Duodenal mucosa (tissue), 2 donors: Measurements from ENCODE around the gene TIAM2.
"Not testable (repeated sequence)": the region's sequence is repeated elsewhere in the genome, so short reads cannot be mapped to it uniquely, and the experiment has no call there.

Experiments used
- H3K27ac ChIP-seq: one replicate; pipeline ENCODE4 v1.7.0; 2013; ENCODE audit warnings: low read depth, low read length
- H3K27me3 ChIP-seq, 2 donors: one replicate each; pipeline ENCODE4 v1.7.0; 2013; ENCODE audit warnings: low read length in 2 of 2, control low read depth in 1 of 2; ENCODE audit not compliant: insufficient read depth in 2 of 2, control insufficient read depth in 1 of 2
- H3K36me3 ChIP-seq, 2 donors: one replicate each; pipeline ENCODE4 v1.7.0; 2013; ENCODE audit warnings: low read length in 2 of 2, control low read depth in 1 of 2; ENCODE audit not compliant: insufficient read depth in 2 of 2, control insufficient read depth in 1 of 2
- H3K4me1 ChIP-seq, 2 donors: one replicate each; pipeline ENCODE4 v1.7.0; 2013; ENCODE audit warnings: low read length in 2 of 2, control low read depth in 1 of 2; ENCODE audit not compliant: insufficient read depth in 2 of 2, control insufficient read depth in 1 of 2
- H3K4me3 ChIP-seq, 2 donors: one replicate each; pipeline ENCODE4 v1.7.0; 2013; ENCODE audit warnings: low read length in 2 of 2, low read depth in 1 of 2
- H3K9ac ChIP-seq, 2 donors: one replicate each; pipeline ENCODE4 v1.7.0; 2013; ENCODE audit warnings: low read length in 2 of 2, low read depth in 1 of 2
- H3K9me3 ChIP-seq, 2 donors: one replicate each; pipeline ENCODE4 v1.7.0; 2013; ENCODE audit warnings: low read length in 2 of 2, control low read depth in 1 of 2; ENCODE audit not compliant: control insufficient read depth in 1 of 2

Gene TIAM2

DNA sequence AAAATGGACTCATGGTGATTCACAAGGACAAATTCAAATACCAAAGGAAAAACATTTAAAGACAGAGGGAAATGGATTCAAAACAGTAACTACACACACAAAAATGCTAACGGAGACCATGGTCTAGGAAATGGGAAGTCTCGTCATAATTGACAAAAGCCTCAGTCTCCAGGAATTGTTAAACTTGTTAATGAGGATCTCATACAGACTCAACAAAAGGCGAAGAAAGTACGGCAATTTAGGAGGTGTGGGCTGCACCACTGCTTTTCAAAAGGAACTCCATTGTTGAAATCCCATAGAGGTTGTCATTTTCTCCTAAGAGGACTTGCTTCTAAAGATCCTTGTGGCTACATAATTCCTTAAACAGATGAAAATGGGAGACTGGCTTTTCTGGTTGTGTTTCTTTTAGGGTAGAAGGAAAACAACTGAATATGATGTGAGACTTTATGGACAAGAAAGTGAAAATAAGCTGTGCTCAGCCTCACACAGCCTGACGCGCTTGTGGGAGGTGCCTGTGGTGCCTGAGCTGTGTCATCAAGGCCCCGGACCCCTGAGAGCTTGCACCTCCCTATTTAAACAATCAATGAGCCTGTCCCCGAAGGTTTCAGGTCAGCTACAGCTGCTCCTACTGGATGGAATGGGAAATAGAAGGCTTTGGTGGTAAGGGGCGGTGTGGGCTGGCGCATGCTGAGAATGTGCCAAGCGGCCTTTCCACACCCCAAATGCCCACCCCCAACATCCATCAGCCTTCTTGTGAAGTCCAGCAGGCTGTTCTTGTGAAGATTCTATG lies 266.2 kb downstream of the TIAM2 start:
- Histone ChIP-seq H3K27me3 (no peaks in the 10 kb centered on the region), H3K9me3 (no peaks in the 10 kb centered on the region), H3K27ac (no peak overlapping the region), H3K36me3 (peaks cover 27 to 45% of the 10 kb centered on the region in 2 donors), H3K4me1 (no peaks in the 10 kb centered on the region), H3K4me3 (no peak overlapping the region), H3K9ac (no peak overlapping the region)

- Histone ChIP-seq H3K9me3 (no peaks in the 10 kb centered on the region), H3K27me3 (no peaks in the 10 kb centered on the region), H3K9ac (no peak overlapping the region), H3K36me3 (peaks cover 27 to 35% of the 10 kb centered on the region in 2 donors), H3K4me1 (no peaks in the 10 kb centered on the region), H3K4me3 (no peak overlapping the region), H3K27ac (no peak overlapping the region)
Measured at GRCh38 chr6:155262655-155263054, 267.5 kb downstream of the TIAM2 start.

DNA sequence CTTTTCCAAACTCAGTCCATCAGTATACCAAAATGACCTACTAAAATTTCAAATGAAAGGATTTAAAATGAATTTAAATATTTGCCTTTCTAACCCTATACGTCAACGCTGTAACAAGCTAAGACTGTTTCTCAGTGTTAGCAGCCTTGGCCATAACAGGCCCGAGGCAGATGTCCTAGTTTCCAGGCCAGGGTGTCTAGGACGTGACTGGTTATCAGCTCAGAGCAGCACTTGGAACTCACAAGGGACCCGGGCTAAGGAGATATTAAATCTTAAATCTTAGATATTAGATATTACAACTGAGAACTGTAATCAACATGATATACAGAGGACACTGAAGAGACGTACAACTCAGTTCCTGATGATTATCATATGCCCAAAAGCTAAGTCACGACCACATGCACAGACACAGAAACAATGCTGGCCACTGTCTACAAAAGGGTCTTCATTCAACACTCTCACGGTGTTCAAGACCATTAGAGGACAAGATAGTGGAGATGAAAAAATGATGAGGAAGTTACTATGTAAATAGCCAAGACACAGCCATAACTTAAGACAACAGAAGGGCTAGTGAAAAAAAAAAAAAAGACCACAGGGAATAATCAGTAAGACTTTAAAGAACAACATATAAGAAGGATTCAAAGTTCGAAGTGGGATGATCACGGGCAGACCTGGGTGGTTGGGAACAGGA lies 268.4 kb downstream of the TIAM2 start, which contains the start of gene CLDN20:
CLDN20 (plus strand) TSS at position 641 of the 691 bp plus-strand sequence. CDS start 11,707 bp downstream, outside the sequence.
- Histone ChIP-seq H3K4me3 (no peak within 1 kb of the TSS), H3K9ac (no peak within 1 kb of the TSS), H3K27ac (no peak within 1 kb of the TSS), H3K27me3 (no peaks in the 10 kb centered on the region), H3K4me1 (no peaks in the 10 kb centered on the region), H3K36me3 (peaks cover 26 to 28% of the 10 kb centered on the region in 2 donors), H3K9me3 (no peaks in the 10 kb centered on the region)

GRCh38 chr6:155264693-155265320 lies 269.7 kb downstream of the TIAM2 start:
- no peak overlapping the region for H3K27ac ChIP-seq
- H3K9me3 ChIP-seq: no peaks in the 10 kb centered on the region
- no peak overlapping the region for H3K9ac ChIP-seq
- peaks cover 14 to 15% of the 10 kb centered on the region in 2 donors for H3K36me3 ChIP-seq
- no peaks in the 10 kb centered on the region for H3K27me3 ChIP-seq
- no peaks in the 10 kb centered on the region for H3K4me1 ChIP-seq
- no peak overlapping the region for H3K4me3 ChIP-seq

DNA sequence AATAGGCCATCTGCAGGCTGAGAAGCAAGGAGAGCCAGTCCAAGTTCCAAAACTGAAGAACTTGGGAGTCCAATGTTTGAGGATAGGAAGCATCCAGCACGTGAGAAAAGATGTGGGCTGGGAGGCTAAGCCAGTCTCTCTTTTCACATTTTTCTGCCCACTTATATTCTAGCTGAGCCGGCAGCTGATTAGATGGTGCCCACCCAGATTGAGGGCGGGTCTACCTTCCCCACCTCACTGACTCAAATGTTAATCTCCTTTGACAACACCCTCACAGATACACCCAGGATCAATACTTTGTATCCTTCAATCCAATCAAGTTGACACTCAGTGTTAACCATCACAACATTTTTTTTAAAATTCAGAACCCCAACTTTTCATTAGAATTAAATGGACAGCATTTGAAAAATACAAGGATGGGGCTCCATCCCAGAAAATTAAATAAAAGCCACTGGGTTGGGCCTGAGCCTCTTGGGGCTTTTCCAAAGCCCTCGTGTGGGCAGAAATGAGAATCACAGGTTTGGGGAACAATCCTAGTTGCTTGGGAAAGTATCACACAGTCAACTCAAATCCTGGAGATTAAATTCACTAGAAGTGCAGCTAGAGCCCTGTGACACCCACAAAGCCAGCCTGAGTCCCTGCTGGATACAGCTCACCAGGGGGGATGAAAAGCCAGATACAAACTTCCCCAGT lies 270.9 kb downstream of the TIAM2 start:
- no peak overlapping the region for H3K9ac ChIP-seq
- no peak overlapping the region for H3K4me3 ChIP-seq
- H3K4me1 ChIP-seq: no peaks in the 10 kb centered on the region
- no peaks in the 10 kb centered on the region for H3K9me3 ChIP-seq
- H3K36me3 ChIP-seq: peaks cover 8 to 9% of the 10 kb centered on the region in 2 donors
- H3K27me3 ChIP-seq: no peaks in the 10 kb centered on the region
- no peak overlapping the region for H3K27ac ChIP-seq

GRCh38 chr6:155267411-155267810 lies 272.3 kb downstream of the TIAM2 start:
- Histone ChIP-seq H3K9ac (no peak overlapping the region), H3K36me3 (peaks cover 8 to 13% of the 10 kb centered on the region in 2 donors), H3K27me3 (no peaks in the 10 kb centered on the region), H3K4me1 (no peaks in the 10 kb centered on the region), H3K27ac (no peak overlapping the region), H3K4me3 (no peak overlapping the region), H3K9me3 (no peaks in the 10 kb centered on the region)

DNA sequence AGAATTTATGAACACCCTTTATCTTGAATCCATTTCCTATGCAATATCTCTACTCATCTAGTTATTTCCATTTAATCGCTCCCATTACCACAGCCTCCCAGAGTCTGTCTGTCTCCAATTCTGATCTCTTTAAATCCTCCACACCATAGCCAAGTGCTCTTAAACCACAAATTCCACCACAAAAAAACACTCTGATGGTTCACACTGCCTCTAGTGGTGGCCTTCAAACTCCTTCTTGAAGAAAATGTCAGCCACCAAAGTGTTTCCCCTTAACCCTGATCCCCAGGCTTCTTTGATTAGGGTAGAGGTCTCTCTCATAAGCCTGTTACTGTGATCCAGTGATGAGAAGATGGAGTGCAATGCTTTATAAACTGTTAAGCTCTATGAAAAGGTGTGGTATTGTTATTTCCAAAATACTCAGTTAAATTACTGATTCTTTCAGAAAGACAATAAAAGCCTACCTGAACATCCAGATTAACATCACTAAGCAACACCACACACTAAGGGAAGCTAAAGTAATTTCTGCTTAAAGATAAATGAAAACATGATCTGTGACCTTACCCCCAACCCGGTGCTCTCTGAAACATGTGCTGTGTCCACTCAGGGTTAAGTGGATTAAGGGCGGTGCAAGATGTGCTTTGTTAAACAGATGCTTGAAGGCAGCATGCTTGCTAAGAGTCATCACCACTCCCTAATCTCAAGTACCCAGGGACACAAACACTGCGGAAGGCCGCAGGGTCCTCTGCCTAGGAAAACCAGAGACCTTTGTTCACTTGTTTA lies 273.2 kb downstream of the TIAM2 start:
- not testable (repeated sequence) for H3K9me3 ChIP-seq

DNA sequence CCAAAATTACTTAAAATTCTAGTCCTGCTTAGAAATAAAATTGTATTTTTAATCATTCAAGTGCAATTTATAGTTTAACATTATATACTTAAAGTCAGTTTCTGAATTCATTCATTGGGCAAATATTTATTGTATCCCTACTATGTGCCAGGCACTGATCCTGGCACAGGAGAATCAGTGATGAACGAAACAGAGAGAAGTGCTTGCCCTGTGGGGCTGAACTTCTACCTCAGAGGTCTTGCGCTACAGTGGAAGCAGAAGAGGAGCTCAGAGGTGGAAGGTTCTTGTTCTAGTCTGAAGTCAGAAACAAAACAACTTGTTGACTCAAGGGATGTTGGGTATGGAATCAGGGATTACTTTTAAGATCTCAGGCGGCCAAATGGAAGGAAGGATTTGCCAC lies 274.6 kb downstream of the TIAM2 start:
- no peaks in the 10 kb centered on the region for H3K27me3 ChIP-seq
- peaks cover 4 to 18% of the 10 kb centered on the region in 2 donors for H3K36me3 ChIP-seq
- no peak overlapping the region for H3K27ac ChIP-seq
- no peaks in the 10 kb centered on the region for H3K4me1 ChIP-seq
- no peaks in the 10 kb centered on the region for H3K9me3 ChIP-seq
- H3K4me3 ChIP-seq: no peak overlapping the region
- H3K9ac ChIP-seq: no peak overlapping the region

More for the DNA sequence above, 273.2 kb downstream of the TIAM2 start:
- H3K27ac ChIP-seq, H3K4me3 ChIP-seq, H3K9ac ChIP-seq, H3K4me1 ChIP-seq, H3K27me3 ChIP-seq: not testable (repeated sequence)
- peaks cover 12 to 16% of the 10 kb centered on the region in 2 donors for H3K36me3 ChIP-seq

GRCh38 chr6:155270561-155271091 lies 275.5 kb downstream of the TIAM2 start:
- Histone ChIP-seq H3K9me3 (no peaks in the 10 kb centered on the region), H3K9ac (no peak overlapping the region), H3K27ac (no peak overlapping the region)

More at GRCh38 chr6:155270561-155271091, 275.5 kb downstream of the TIAM2 start:
- H3K4me3 ChIP-seq: no peak overlapping the region
- H3K4me1 ChIP-seq: no peaks in the 10 kb centered on the region
- H3K27me3 ChIP-seq: no peaks in the 10 kb centered on the region
- peaks cover 5 to 16% of the 10 kb centered on the region in 2 donors for H3K36me3 ChIP-seq
